H9 (cell line): Measurements from ENCODE around the gene CCBE1. TPM values are rescaled to one million over a fixed set of nuclear protein-coding genes. Genes with fewer than 3 reads are reported as not detected.

Experiments used
- DNase-seq: peaks from one replicate; pipeline ENCODE4 v3.0.0-alpha.2; 2017
- H2AFZ ChIP-seq: one replicate; pipeline ENCODE4 v1.6.1; 2013; ENCODE audit warnings: mild to moderate bottlenecking, low read length, control low read depth, moderate library complexity
- H2AK5ac ChIP-seq: 2 replicates; pipeline ENCODE4 v1.6.1; 2013; ENCODE audit warnings: low read length, control low read depth, mixed read lengths; ENCODE audit not compliant: insufficient read length
- H2BK120ac ChIP-seq: one replicate; pipeline ENCODE4 v1.6.1; 2013; ENCODE audit warnings: low read depth, mild to moderate bottlenecking, low read length, control low read depth, inconsistent platforms; ENCODE audit not compliant: poor library complexity, severe bottlenecking
- H2BK12ac ChIP-seq: 2 replicates; pipeline ENCODE4 v1.6.1; 2013; ENCODE audit warnings: low read length, control low read depth, mixed read lengths, low read depth; ENCODE audit not compliant: insufficient read length
- H2BK15ac ChIP-seq: 2 replicates; pipeline ENCODE4 v1.6.1; 2013; ENCODE audit warnings: low read depth, low read length, control low read depth
- H2BK20ac ChIP-seq: one replicate; pipeline ENCODE4 v1.6.1; 2013; ENCODE audit warnings: low read depth, mild to moderate bottlenecking, low read length, control low read depth, inconsistent platforms; ENCODE audit not compliant: poor library complexity, severe bottlenecking
- H2BK5ac ChIP-seq: 2 replicates; pipeline ENCODE4 v1.6.1; 2013; ENCODE audit warnings: low read length, control low read depth, mixed read lengths; ENCODE audit not compliant: insufficient read length
- H3K14ac ChIP-seq: 2 replicates; pipeline ENCODE4 v1.6.1; 2013; ENCODE audit warnings: low read length, control low read depth; ENCODE audit not compliant: insufficient read depth
- H3K18ac ChIP-seq: 2 replicates; pipeline ENCODE4 v1.6.1; 2013; ENCODE audit warnings: low read depth, mild to moderate bottlenecking, mixed read lengths, low read length, control low read depth; ENCODE audit not compliant: insufficient read length
- H3K23ac ChIP-seq: 2 replicates; pipeline ENCODE4 v1.6.1; 2013; ENCODE audit warnings: low read length, control low read depth, mixed read lengths, low read depth; ENCODE audit not compliant: insufficient read length
- H3K23me2 ChIP-seq: 2 replicates; pipeline ENCODE4 v1.6.1; 2013; ENCODE audit warnings: low read depth, mild to moderate bottlenecking, mixed read lengths, low read length, control low read depth; ENCODE audit not compliant: insufficient read length, poor library complexity, severe bottlenecking
- H3K27ac ChIP-seq: 2 replicates; pipeline ENCODE4 v1.5.1; 2013; ENCODE audit warnings: low read length, control low read depth, mixed read lengths, low read depth; ENCODE audit not compliant: insufficient read length
- H3K27me3 ChIP-seq: 2 replicates; pipeline ENCODE4 v1.6.1; 2013; ENCODE audit warnings: low read length, control low read depth, inconsistent platforms; ENCODE audit not compliant: insufficient read depth
- H3K4ac ChIP-seq: 2 replicates; pipeline ENCODE4 v1.6.1; 2013; ENCODE audit warnings: low read depth, mild to moderate bottlenecking, control low read depth, inconsistent platforms, low read length, moderate library complexity
- H3K4me1 ChIP-seq: 2 replicates; pipeline ENCODE4 v1.6.1; 2013; ENCODE audit warnings: low read length, control low read depth, inconsistent platforms; ENCODE audit not compliant: insufficient read depth
- H3K4me2 ChIP-seq: 2 replicates; pipeline ENCODE4 v1.6.1; 2013; ENCODE audit warnings: low read length, control low read depth, mixed read lengths; ENCODE audit not compliant: insufficient read length, insufficient read depth
- H3K56ac ChIP-seq: 2 replicates; pipeline ENCODE4 v1.6.1; 2013; ENCODE audit warnings: low read depth, mild to moderate bottlenecking, mixed read lengths, low read length, control low read depth; ENCODE audit not compliant: insufficient read length
- H3K79me1 ChIP-seq: 2 replicates; pipeline ENCODE4 v1.6.1; 2013; ENCODE audit warnings: low read depth, mild to moderate bottlenecking, moderate library complexity, low read length, control low read depth, inconsistent platforms; ENCODE audit not compliant: insufficient read depth, poor library complexity, severe bottlenecking
- H3K79me2 ChIP-seq: 2 replicates; pipeline ENCODE4 v1.6.1; 2013; ENCODE audit warnings: low read length, control low read depth, inconsistent platforms; ENCODE audit not compliant: insufficient read depth
- H3K9ac ChIP-seq: 2 replicates; pipeline ENCODE4 v1.6.1; 2013; ENCODE audit warnings: low read length, control low read depth, mixed read lengths; ENCODE audit not compliant: insufficient read length; ENCODE audit errors: extremely low read depth
- H3K9me3 ChIP-seq: one replicate; pipeline ENCODE4 v1.6.1; 2013; ENCODE audit warnings: low read depth, low read length, inconsistent platforms; ENCODE audit not compliant: control insufficient read depth
- H3T11ph ChIP-seq: one replicate; pipeline ENCODE4 v1.6.1; 2013; ENCODE audit warnings: mild to moderate bottlenecking, low read length, control low read depth, inconsistent platforms
- H4K20me1 ChIP-seq: one replicate; pipeline ENCODE4 v1.6.1; 2013; ENCODE audit not compliant: control insufficient read depth, insufficient read length, insufficient read depth
- H4K5ac ChIP-seq: 2 replicates; pipeline ENCODE4 v1.6.1; 2013; ENCODE audit warnings: low read depth, mild to moderate bottlenecking, mixed read lengths, low read length, control low read depth; ENCODE audit not compliant: insufficient read length
- H4K8ac ChIP-seq: replicated peaks from 2 replicates; pipeline ENCODE4 v1.6.1; 2013; ENCODE audit warnings: low read length, control low read depth, mixed read lengths, low read depth; ENCODE audit not compliant: insufficient read length
- H4K91ac ChIP-seq: 2 replicates; pipeline ENCODE4 v1.6.1; 2013; ENCODE audit warnings: low read depth, mild to moderate bottlenecking, moderate library complexity, mixed read lengths, low read length, control low read depth; ENCODE audit not compliant: insufficient read length
- H3K27ac Mint-ChIP-seq, 3 experiments: 2 replicates in 2 of 3; 3 replicates in 1 of 3; pipeline ENCODE4 v1.8.0; 2020 to 2021; ENCODE audit warnings: mixed read lengths in 3 of 3, mild to moderate bottlenecking in 1 of 3, moderate library complexity in 1 of 3
- H3K27me3 Mint-ChIP-seq: 2 replicates; pipeline ENCODE4 v1.8.0; 2021; ENCODE audit warnings: low read depth, mild to moderate bottlenecking, moderate library complexity, mixed read lengths
- H3K36me3 Mint-ChIP-seq, 3 experiments: 2 replicates in 2 of 3; 3 replicates in 1 of 3; pipeline ENCODE4 v1.8.0; 2020 to 2021; ENCODE audit warnings: low read depth in 3 of 3, mixed read lengths in 3 of 3; ENCODE audit not compliant: insufficient read depth in 1 of 3
- H3K4me1 Mint-ChIP-seq, 2 experiments: 2 replicates each; pipeline ENCODE4 v1.8.0; 2020; ENCODE audit warnings: mixed read lengths in 2 of 2
- H3K4me3 Mint-ChIP-seq, 2 experiments: 2 replicates in 1 of 2; 3 replicates in 1 of 2; pipeline ENCODE4 v1.8.0; 2020 to 2021; ENCODE audit warnings: mild to moderate bottlenecking in 2 of 2, mixed read lengths in 2 of 2, moderate library complexity in 1 of 2
- H3K9me3 Mint-ChIP-seq, 2 experiments: 2 replicates in 1 of 2; 3 replicates in 1 of 2; pipeline ENCODE4 v1.8.0; 2020; ENCODE audit warnings: mild to moderate bottlenecking in 2 of 2, mixed read lengths in 2 of 2, moderate library complexity in 1 of 2
- CTCF ChIP-seq: fragments of 200-600 bp; sonication (generic); conservative IDR thresholded peaks from 3 replicates; pipeline ENCODE4 v1.8.0; 2021; ENCODE audit warnings: antibody characterized with exemption, mild to moderate bottlenecking
- WGBS: extraction: QIAGEN DNeasy Blood & Tissue Kit; methylation state at CpG from one replicate; pipeline ENCODE4 v1.1.7; 2013; ENCODE audit warnings: missing lambda C conversion rate, low lambda C conversion rate, mixed read lengths; ENCODE audit not compliant: insufficient read length; ENCODE audit errors: extremely low coverage; 5-methylcytosine and 5-hydroxymethylcytosine counted together
- total RNA-seq: library from RNA; stranded (reverse); gene quantifications from 2 replicates; pipeline ENCODE4 v1.2.1, GENCODE V29; 2021

The CCBE1 gene
- total RNA-seq, 1 experiment from 2014 or later, result 0.39 TPM

DNA sequence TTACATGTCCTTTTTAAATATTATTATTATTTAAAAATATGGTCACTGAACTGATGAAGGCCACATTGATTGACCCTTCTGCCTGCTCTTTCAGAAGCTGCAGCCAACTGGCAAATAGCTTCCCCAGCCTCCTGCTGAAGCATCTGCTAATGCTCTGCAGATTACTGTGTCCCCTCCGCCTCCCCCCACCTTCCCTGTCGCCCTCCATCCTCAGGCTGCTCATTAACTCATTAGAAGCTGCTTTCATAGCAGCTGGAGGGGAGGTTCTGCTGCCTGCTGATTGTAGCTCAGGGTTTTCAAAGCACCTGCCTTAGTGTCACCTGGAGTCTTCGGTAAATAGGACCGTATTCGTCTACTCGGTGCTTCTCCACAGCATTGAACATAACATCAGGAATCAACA, 313.4 kb downstream of the CCBE1 start:
- Histone ChIP-seq H2AFZ (no peak overlapping the region), H3K14ac (no peak overlapping the region), H3K79me1 (no peaks in the 10 kb centered on the region), H2BK12ac (no peak overlapping the region), H4K91ac (no peak overlapping the region), H3T11ph (no peak overlapping the region), H3K23ac (no peak overlapping the region), H3K4ac (no peak overlapping the region), H3K9me3 (no peaks in the 10 kb centered on the region), H4K8ac (no peak overlapping the region), H4K5ac (no peak overlapping the region), H2BK15ac (no peak overlapping the region), H3K56ac (no peak overlapping the region), H3K4me2 (no peak overlapping the region), H2BK120ac (no peak overlapping the region), H3K79me2 (no peaks in the 10 kb centered on the region), H3K4me1 (no peaks in the 10 kb centered on the region), H2AK5ac (no peak overlapping the region), H2BK5ac (no peak overlapping the region), H3K9ac (no peak overlapping the region), H3K23me2 (no peaks in the 10 kb centered on the region), H3K18ac (no peak overlapping the region), H2BK20ac (no peak overlapping the region), H3K27ac (no peak overlapping the region), H3K27me3 (no peaks in the 10 kb centered on the region), H4K20me1 (no peaks in the 10 kb centered on the region)
- Mint-ChIP-seq H3K9me3 (no peaks in the 10 kb centered on the region; a peak in 2 of 5 replicates), H3K36me3 (no peaks in the 10 kb centered on the region), H3K4me1 (peaks cover 29 to 50% of the 10 kb centered on the region in 2 experiments), H3K27me3 (peaks cover 60% of the 10 kb centered on the region), H3K27ac (no peak overlapping the region; a peak in 1 of 7 replicates), H3K4me3 (no peak overlapping the region)
- WGBS, result no CpG with 5 or more reads among the region's 6 CpGs
- DNase-seq, result no peak
- TF ChIP-seq CTCF, result no peak
